ENCODE results near the gene IBTK.

DNA sequence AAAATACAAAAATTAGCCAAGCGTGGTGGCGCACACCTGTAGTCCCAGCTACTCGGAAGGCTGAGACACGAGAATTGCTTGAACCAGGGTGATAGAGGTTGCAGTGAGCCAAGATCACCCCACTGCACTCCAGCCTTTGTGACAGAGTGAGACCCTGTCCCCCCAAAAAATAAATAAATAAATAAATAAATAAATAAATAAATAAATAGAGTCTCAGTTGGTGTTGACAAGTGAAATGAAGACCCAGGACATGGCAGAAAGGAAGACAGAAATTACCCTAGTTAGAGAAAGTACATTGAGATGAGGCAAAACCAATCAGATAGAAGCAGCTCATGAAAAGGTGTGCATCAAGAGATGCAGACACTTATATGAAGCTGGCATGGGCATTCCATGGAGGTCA lies 105.0 kb downstream of the IBTK start:
- TF ChIP-seq, protein P1, sequence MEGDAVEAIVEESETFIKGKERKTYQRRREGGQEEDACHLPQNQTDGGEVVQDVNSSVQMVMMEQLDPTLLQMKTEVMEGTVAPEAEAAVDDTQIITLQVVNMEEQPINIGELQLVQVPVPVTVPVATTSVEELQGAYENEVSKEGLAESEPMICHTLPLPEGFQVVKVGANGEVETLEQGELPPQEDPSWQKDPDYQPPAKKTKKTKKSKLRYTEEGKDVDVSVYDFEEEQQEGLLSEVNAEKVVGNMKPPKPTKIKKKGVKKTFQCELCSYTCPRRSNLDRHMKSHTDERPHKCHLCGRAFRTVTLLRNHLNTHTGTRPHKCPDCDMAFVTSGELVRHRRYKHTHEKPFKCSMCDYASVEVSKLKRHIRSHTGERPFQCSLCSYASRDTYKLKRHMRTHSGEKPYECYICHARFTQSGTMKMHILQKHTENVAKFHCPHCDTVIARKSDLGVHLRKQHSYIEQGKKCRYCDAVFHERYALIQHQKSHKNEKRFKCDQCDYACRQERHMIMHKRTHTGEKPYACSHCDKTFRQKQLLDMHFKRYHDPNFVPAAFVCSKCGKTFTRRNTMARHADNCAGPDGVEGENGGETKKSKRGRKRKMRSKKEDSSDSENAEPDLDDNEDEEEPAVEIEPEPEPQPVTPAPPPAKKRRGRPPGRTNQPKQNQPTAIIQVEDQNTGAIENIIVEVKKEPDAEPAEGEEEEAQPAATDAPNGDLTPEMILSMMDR (IDR thresholded peaks at IDR 0.05) = no peak
- no peak for TF ChIP-seq POLR2A (IDR thresholded peaks at IDR 0.05)
- no peak for TF ChIP-seq POLR2AphosphoS5 (IDR thresholded peaks at IDR 0.05)

Measured in prostate gland (tissue), 2 donors.